ENCODE results near the gene HNRNPM. TPM values are rescaled to one million over a fixed set of nuclear protein-coding genes. Genes with fewer than 3 reads are reported as not detected.

Gene HNRNPM, protein sequence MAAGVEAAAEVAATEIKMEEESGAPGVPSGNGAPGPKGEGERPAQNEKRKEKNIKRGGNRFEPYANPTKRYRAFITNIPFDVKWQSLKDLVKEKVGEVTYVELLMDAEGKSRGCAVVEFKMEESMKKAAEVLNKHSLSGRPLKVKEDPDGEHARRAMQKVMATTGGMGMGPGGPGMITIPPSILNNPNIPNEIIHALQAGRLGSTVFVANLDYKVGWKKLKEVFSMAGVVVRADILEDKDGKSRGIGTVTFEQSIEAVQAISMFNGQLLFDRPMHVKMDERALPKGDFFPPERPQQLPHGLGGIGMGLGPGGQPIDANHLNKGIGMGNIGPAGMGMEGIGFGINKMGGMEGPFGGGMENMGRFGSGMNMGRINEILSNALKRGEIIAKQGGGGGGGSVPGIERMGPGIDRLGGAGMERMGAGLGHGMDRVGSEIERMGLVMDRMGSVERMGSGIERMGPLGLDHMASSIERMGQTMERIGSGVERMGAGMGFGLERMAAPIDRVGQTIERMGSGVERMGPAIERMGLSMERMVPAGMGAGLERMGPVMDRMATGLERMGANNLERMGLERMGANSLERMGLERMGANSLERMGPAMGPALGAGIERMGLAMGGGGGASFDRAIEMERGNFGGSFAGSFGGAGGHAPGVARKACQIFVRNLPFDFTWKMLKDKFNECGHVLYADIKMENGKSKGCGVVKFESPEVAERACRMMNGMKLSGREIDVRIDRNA
- total RNA-seq (207 and 221 TPM in 2 replicates), polyA plus RNA-seq (137 and 229 TPM in 2 replicates), polyA minus RNA-seq (96.5 and 176 TPM in 2 replicates)
- 76.1 TPM for total RNA-seq (2013)

DNA sequence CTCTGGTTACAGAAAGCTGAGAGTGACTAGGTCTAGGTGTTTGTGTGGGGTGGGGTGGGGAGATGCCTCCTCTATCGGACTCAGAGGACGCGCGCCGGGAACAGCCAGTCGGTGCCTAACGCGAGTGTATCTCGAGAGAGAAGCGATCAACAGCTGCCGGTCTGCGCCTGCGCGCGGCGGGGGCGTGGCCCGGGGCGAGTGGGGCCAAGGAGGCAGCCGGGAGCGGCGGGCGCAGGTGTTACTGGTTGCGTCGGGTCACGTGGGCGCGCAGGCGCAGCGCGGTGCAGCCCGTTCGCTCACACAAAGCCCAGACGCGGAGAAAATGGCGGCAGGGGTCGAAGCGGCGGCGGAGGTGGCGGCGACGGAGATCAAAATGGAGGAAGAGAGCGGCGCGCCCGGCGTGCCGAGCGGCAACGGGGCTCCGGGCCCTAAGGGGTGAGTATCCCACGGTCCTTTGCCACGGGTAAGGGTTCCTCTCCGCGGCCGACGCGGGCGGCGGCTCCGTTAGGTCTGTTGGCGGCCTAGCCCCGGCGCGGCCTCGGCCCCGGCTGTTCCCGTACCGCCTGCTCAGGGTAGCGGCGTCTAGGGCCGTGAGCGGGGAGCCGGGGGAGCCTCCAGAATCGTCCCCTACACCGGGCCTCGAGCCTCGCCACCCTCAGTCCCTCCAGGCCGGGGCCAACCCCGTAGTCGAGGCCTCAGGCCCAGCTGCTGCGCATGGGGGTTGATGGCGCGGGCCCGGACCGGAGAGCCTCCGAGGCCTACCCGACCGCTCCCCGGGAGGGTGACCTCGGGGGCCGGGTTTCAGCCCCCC is at the start of gene HNRNPM:
TSS of gene HNRNPM (plus strand) at position 299 of the 811 bp plus-strand sequence. CDS start at position 323, 24 bp downstream.
- Histone ChIP-seq H3K27ac (ENCODE audit: low read length in 2 of 2) (peak within 1 kb of the TSS; percentile 89 to 97), H3K9ac (ENCODE audit: low read length) (peak within 1 kb of the TSS; percentile 99), H3K9me3 (ENCODE audit: control extremely low read depth in 1 of 3, control insufficient read depth in 2 of 3, insufficient read depth in 1 of 3, low read length in 2 of 3) (no peaks in the 10 kb centered on the region), H3K4me3 (ENCODE audit: control extremely low read depth in 1 of 5, extremely low read depth in 1 of 5, insufficient read depth in 1 of 5, low read depth in 2 of 5, low read length in 4 of 5) (peak within 1 kb of the TSS; percentile 65 to 97 (median 97)), H3K36me3 (replicated peaks in 1 of 2; ENCODE audit: control extremely low read depth in 1 of 2, control insufficient read depth in 1 of 2, extremely low read depth in 1 of 2, insufficient read depth in 2 of 2, low read length in 1 of 2) (peaks cover 0 to 21% of the 10 kb centered on the region in 2 experiments), H3K4me2 (replicated peaks; ENCODE audit: low read depth, low read length, poor library complexity, severe bottlenecking) (peak within 1 kb of the TSS; percentile 93), H2AFZ (ENCODE audit: insufficient read depth, low read depth, low read length, poor library complexity, severe bottlenecking) (peak within 1 kb of the TSS; percentile 92), H3K79me2 (ENCODE audit: control insufficient read depth, insufficient read depth, low read length) (peaks cover 50% of the 10 kb centered on the region), H3K27me3 (replicated peaks in 1 of 4; ENCODE audit: control extremely low read depth in 1 of 4, control insufficient read depth in 3 of 4, insufficient read depth in 4 of 4, low read length in 3 of 4) (no peaks in the 10 kb centered on the region), H4K20me1 (ENCODE audit: control insufficient read depth, insufficient read depth, low read length, poor library complexity, severe bottlenecking) (peaks cover 49% of the 10 kb centered on the region), H3K4me1 (ENCODE audit: control insufficient read depth in 2 of 2, insufficient read depth in 2 of 2, low read length in 2 of 2) (peaks cover 38 to 47% of the 10 kb centered on the region in 2 donors)
- intact Hi-C loops (cut with micrococcal nuclease), result loop anchor here (1.0 kb wide), 3 partner anchors 32 to 69 kb away; partner anchors contain the start of genes MARCHF2, RAB11B and ZNF414
- peaks cover 38% of the 10 kb centered on the region for H3K4me1 Mint-ChIP-seq
- CTCF ChIA-PET, result interaction anchor here (1.3 to 2.8 kb wide), 4 partner anchors 31 to 135 kb away, joined by 3 to 13 read pairs (median 6); partner anchors contain the start of gene MARCHF2
- POLR2A ChIA-PET, result interaction anchor here (0.6 to 3.0 kb wide), 4 partner anchors 8 to 69 kb away, joined by 3 to 19 read pairs (median 7); partner anchors contain the start of genes MARCHF2, RAB11B and ZNF414
- DNase-seq (peak; percentile 99), ATAC-seq (ENCODE audit: low read depth) (peak; percentile 92)
- H3K4me3 Mint-ChIP-seq, result peak within 1 kb of the TSS; percentile 94
- H3K9me3 Mint-ChIP-seq (ENCODE audit: insufficient read depth), result no peaks in the 10 kb centered on the region
- H3K27ac Mint-ChIP-seq, result peak within 1 kb of the TSS; percentile 98
- TF ChIP-seq, protein P1, sequence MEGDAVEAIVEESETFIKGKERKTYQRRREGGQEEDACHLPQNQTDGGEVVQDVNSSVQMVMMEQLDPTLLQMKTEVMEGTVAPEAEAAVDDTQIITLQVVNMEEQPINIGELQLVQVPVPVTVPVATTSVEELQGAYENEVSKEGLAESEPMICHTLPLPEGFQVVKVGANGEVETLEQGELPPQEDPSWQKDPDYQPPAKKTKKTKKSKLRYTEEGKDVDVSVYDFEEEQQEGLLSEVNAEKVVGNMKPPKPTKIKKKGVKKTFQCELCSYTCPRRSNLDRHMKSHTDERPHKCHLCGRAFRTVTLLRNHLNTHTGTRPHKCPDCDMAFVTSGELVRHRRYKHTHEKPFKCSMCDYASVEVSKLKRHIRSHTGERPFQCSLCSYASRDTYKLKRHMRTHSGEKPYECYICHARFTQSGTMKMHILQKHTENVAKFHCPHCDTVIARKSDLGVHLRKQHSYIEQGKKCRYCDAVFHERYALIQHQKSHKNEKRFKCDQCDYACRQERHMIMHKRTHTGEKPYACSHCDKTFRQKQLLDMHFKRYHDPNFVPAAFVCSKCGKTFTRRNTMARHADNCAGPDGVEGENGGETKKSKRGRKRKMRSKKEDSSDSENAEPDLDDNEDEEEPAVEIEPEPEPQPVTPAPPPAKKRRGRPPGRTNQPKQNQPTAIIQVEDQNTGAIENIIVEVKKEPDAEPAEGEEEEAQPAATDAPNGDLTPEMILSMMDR (IDR thresholded peaks at IDR 0.05), result no peak
- TF ChIP-seq EZH2 (IDR thresholded peaks at IDR 0.05; ENCODE audit: borderline replicate concordance, insufficient read depth, low read depth, low read length, poor library complexity, severe bottlenecking), result no peak
- WGBS (ENCODE audit: insufficient coverage), result under 1% methylated on average over 89 of the region's 93 CpGs
- no peaks in the 10 kb centered on the region for H3K27me3 Mint-ChIP-seq

Data from B cell (primary cell).